ENCODE data around the gene PHF1. TPM values are rescaled to one million over a fixed set of nuclear protein-coding genes. Genes with fewer than 3 reads are reported as not detected.

PHF1 gene
- total and polyA plus RNA-seq, 2 of the 13 experiments (the other 11 are each of a cell fraction or from before 2014, with no cell fraction given) = 25.4 to 61.9 TPM

- TF ChIP-seq HOMEZ (CRISPR knock-in tag; IDR thresholded peaks at IDR 0.05; ENCODE audit: low read depth) = peak; percentile 67
- peak; percentile 88 for TF ChIP-seq PATZ1 (CRISPR knock-in tag; IDR thresholded peaks at IDR 0.05)
- TF ChIP-seq ZNF687 (CRISPR knock-in tag; IDR thresholded peaks at IDR 0.05) = peak; percentile 97
- peak; percentile 95 for TF ChIP-seq GMEB1 (CRISPR knock-in tag; IDR thresholded peaks at IDR 0.05; ENCODE audit: borderline replicate concordance)
- TF ChIP-seq NFKBIZ (CRISPR knock-in tag; IDR thresholded peaks at IDR 0.05) = peak; percentile 63
- TF ChIP-seq PHF8 (CRISPR knock-in tag; IDR thresholded peaks at IDR 0.05) = peak; percentile 99
- no peak for TF ChIP-seq NCOR1 (IDR thresholded peaks at IDR 0.05; ENCODE audit: borderline replicate concordance, low read length)
- no peak for TF ChIP-seq ZNF773 (CRISPR knock-in tag; IDR thresholded peaks at IDR 0.05; ENCODE audit: borderline replicate concordance)
- 0 out of 2 replicates have a peak, but pooled peaks have one; percentile 52 for TF ChIP-seq ZSCAN20 (CRISPR knock-in tag; IDR thresholded peaks at IDR 0.05; ENCODE audit: borderline replicate concordance)
- TF ChIP-seq TARDBP (CRISPR knock-in tag; IDR thresholded peaks at IDR 0.05) = peak; percentile 96
- TF ChIP-seq ZNF776 (CRISPR knock-in tag; IDR thresholded peaks at IDR 0.05) = peak; percentile 94; the same call in 1 of the 2 replicates
- peak; percentile 90 for TF ChIP-seq ZMYM4 (CRISPR knock-in tag; IDR thresholded peaks at IDR 0.05)
- peak; percentile 57; the same call in 1 of the 2 replicates for TF ChIP-seq RNF219 (CRISPR knock-in tag; IDR thresholded peaks at IDR 0.05)
- 0 out of 2 replicates have a peak, but pooled peaks have one; percentile 23 for TF ChIP-seq ZFP82 (CRISPR knock-in tag; IDR thresholded peaks at IDR 0.05; ENCODE audit: borderline replicate concordance)
- peak; percentile 79 for TF ChIP-seq HES4 (CRISPR knock-in tag; IDR thresholded peaks at IDR 0.05; ENCODE audit: borderline replicate concordance)
- 0 out of 2 replicates have a peak, but pooled peaks have one; percentile 57 for TF ChIP-seq MED13 (CRISPR knock-in tag; IDR thresholded peaks at IDR 0.05)
Measured at GRCh38 chr6:33454009-33454946, 43.5 kb downstream of the PHF1 start, which contains the start of gene ZBTB9 (continued).
